Spleen (tissue), 7 donors: Measurements from ENCODE around the gene CNOT6.

Source experiments
- POLR2A ChIP-seq, 3 donors: fragments of 450-650 bp; IDR thresholded peaks; one replicate each; pipeline ENCODE4 v1.5.1; 2017; ENCODE audit warnings: antibody characterized with exemption in 3 of 3, mild to moderate bottlenecking in 1 of 3
- TF ChIP-seq, protein P1 (sequence below), 11 experiments: fragments of 200-600 bp in 7 of 11; fragments of 450-650 bp in 4 of 11; sonication (generic) in 4 of 11; IDR thresholded peaks in 8 of 11; conservative IDR thresholded peaks in 3 of 11; 1 replicate in 7 of 11; 2 replicates in 4 of 11; pipeline versions ENCODE4 v1.4.0 to v1.8.0; 2016 to 2021; ENCODE audit warnings: antibody characterized with exemption in 11 of 11, inconsistent platforms in 4 of 11, mild to moderate bottlenecking in 1 of 11
- donor health status: DM: no; HTN: no; CAD: no; lungs with moderate emphysema.
- donor health status: DM: no; HTN: no; CAD: no.
- donor health status: DM: no; HTN: no; CAD: no.

DNA sequence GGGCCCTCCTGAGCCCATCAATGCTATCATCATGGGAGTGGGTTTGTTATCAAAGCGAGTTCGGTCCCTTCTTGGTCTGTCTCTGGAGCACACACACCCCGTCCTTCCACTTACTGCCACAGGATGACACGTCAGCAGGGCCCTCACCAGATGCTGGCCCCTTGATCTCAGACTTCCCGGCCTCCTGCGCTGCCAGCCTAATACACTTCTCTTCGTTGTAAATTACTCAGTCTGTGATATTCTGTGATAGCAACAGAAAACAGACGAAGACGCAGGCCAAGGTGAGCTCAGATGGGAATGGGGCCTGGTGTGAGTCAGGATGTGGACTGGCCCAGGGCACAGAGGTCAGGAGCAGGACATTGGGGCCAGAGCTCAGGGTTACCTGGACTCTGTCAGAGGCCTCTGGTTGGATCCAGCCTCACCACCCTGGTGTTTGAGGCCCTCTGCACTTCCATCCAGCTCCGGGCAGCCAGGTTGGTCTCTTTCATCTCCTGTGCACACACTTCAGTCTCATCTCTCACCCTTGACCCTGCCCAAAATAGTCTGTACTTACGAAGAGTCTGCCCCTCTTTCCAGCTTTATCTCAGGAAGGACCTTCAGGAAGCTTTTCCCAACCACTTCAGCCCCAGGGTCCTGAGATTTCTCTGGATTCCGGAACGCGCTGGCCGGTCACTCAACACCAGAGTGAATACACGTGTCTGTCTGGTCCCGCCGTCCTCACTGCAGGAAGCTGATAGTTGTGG lies 26.0 kb upstream of the CNOT6 start:
- TF ChIP-seq, protein P1, sequence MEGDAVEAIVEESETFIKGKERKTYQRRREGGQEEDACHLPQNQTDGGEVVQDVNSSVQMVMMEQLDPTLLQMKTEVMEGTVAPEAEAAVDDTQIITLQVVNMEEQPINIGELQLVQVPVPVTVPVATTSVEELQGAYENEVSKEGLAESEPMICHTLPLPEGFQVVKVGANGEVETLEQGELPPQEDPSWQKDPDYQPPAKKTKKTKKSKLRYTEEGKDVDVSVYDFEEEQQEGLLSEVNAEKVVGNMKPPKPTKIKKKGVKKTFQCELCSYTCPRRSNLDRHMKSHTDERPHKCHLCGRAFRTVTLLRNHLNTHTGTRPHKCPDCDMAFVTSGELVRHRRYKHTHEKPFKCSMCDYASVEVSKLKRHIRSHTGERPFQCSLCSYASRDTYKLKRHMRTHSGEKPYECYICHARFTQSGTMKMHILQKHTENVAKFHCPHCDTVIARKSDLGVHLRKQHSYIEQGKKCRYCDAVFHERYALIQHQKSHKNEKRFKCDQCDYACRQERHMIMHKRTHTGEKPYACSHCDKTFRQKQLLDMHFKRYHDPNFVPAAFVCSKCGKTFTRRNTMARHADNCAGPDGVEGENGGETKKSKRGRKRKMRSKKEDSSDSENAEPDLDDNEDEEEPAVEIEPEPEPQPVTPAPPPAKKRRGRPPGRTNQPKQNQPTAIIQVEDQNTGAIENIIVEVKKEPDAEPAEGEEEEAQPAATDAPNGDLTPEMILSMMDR (IDR thresholded peaks at IDR 0.05 in 8 of 11, conservative IDR thresholded peaks at IDR 0.05 in 3 of 11) = no peak
- TF ChIP-seq POLR2A (IDR thresholded peaks at IDR 0.05) = no peak
